BLaER1 treated with 17β-estradiol and CSF1 and Interleukin-3, amounts not matched to agents 10 nM and 100 nM (cell line): Measurements from ENCODE around the gene AIFM1.

Source experiments
- H3K27ac ChIP-seq, 11 experiments: shearing (Covaris generic); formaldehyde crosslinking; 2 replicates each; pipeline ENCODE4 v1.8.1; 2022
- H3K27me3 ChIP-seq, 11 experiments: shearing (Covaris generic); formaldehyde crosslinking; 2 replicates each; pipeline ENCODE4 v1.8.1; 2022
- H3K36me3 ChIP-seq, 11 experiments: shearing (Covaris generic); formaldehyde crosslinking; 2 replicates each; pipeline ENCODE4 v1.8.1; 2022
- H3K4me1 ChIP-seq, 10 experiments: shearing (Covaris generic); formaldehyde crosslinking; 2 replicates each; pipeline ENCODE4 v1.8.1; 2022
- H3K4me2 ChIP-seq, 11 experiments: shearing (Covaris generic); formaldehyde crosslinking; 2 replicates each; pipeline ENCODE4 v1.8.1; 2022
- H3K4me3 ChIP-seq, 10 experiments: shearing (Covaris generic); formaldehyde crosslinking; 2 replicates each; pipeline ENCODE4 v1.8.1; 2022
- H3K9ac ChIP-seq, 11 experiments: shearing (Covaris generic); formaldehyde crosslinking; 2 replicates each; pipeline ENCODE4 v1.8.1; 2022
- H3K9me3 ChIP-seq, 11 experiments: shearing (Covaris generic); formaldehyde crosslinking; replicated peaks in 1 of 11; 2 replicates each; pipeline ENCODE4 v1.8.1; 2022
- H4K20me1 ChIP-seq, 11 experiments: shearing (Covaris generic); formaldehyde crosslinking; 2 replicates each; pipeline ENCODE4 v1.8.1; 2022
- Cebpa-rat ChIP-seq, 11 experiments: shearing (Covaris generic); IDR thresholded peaks; 2 replicates each; pipeline ENCODE4 v1.8.1; 2022

AIFM1 gene

DNA sequence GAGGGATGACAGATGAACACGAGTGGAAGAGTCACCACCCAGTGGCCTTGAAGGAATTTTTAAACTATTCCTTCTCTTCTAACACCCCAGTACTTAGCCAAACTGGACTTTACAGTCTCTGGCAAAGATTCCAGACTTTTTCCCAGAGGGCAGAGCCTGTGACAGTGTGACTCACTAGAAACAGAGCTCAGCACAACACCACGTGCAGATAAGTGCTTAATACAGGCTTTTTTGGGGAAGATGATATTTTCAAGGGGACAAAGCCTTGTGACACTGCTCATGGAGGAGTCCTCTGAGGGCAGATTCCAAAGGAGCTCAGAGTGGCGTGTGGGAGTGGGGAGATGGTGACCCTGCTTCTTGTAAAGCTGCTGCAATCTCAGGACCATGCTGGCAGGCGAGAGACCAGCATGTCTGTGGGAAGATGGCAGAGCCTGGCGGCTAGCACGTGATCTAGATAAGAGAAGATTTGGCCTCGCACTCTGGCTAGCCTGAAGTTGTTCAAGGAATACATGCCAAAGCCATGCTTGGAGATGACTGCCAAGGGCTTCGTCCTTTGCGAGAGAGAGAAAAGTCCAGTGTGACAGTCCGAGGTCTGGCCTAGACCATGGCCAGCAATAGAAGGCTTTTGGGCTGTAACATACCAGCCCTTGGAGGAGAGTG, 8.5 kb upstream of the AIFM1 start:
- peak overlapping the region in 2 of 10 experiments; percentile 1 to 57; a peak in 3 of 20 replicates for H3K4me3 ChIP-seq
- peaks cover 26 to 79% (median 50%) of the 10 kb centered on the region in 10 experiments; a peak in 19 of 20 replicates for H3K4me1 ChIP-seq
- H3K27me3 ChIP-seq = peaks cover 83 to 97% (median 96%) of the 10 kb centered on the region in 11 experiments
- H3K36me3 ChIP-seq = no peaks in the 10 kb centered on the region
- H3K27ac ChIP-seq = peak overlapping the region in 8 of 11 experiments; percentile 3 to 82 (median 64); a peak in 13 of 22 replicates
- H3K4me2 ChIP-seq = peak overlapping the region; percentile 50 to 86 (median 68); a peak in 21 of 22 replicates
- TF ChIP-seq Cebpa-rat (IDR thresholded peaks at IDR 0.05) = no peak
- H3K9me3 ChIP-seq = peaks cover 0 to 20% (median 12%) of the 10 kb centered on the region in 11 experiments; a peak in 12 of 22 replicates
- peak overlapping the region in 7 of 11 experiments; percentile 15 to 72 (median 56); a peak in 10 of 22 replicates for H3K9ac ChIP-seq
- peaks cover 0 to 5% (median 0%) of the 10 kb centered on the region in 11 experiments; a peak in 3 of 22 replicates for H4K20me1 ChIP-seq

GRCh38 chrX:130173190-130173895, 7.7 kb upstream of the AIFM1 start:
- no peaks in the 10 kb centered on the region for H3K36me3 ChIP-seq
- H4K20me1 ChIP-seq = peaks cover 0 to 5% (median 0%) of the 10 kb centered on the region in 11 experiments; a peak in 3 of 22 replicates
- H3K27me3 ChIP-seq = peaks cover 80 to 99% (median 94%) of the 10 kb centered on the region in 11 experiments
- H3K27ac ChIP-seq = peak overlapping the region in 10 of 11 experiments; percentile 3 to 82 (median 48); a peak in 15 of 22 replicates
- peak overlapping the region; percentile 50 to 86 (median 68) for H3K4me2 ChIP-seq
- H3K9ac ChIP-seq = peak overlapping the region in 8 of 11 experiments; percentile 3 to 72 (median 56); a peak in 13 of 22 replicates
- peaks cover 0 to 20% (median 12%) of the 10 kb centered on the region in 11 experiments; a peak in 12 of 22 replicates for H3K9me3 ChIP-seq
- peak overlapping the region in 4 of 10 experiments; percentile 1 to 65 (median 40); a peak in 8 of 20 replicates for H3K4me3 ChIP-seq
- no peak for TF ChIP-seq Cebpa-rat (IDR thresholded peaks at IDR 0.05)
- peaks cover 26 to 78% (median 50%) of the 10 kb centered on the region in 10 experiments; a peak in 19 of 20 replicates for H3K4me1 ChIP-seq

GRCh38 chrX:130172127-130172845, 6.6 kb upstream of the AIFM1 start:
- peaks cover 27 to 71% (median 44%) of the 10 kb centered on the region in 10 experiments; a peak in 19 of 20 replicates for H3K4me1 ChIP-seq
- peaks cover 0 to 5% (median 0%) of the 10 kb centered on the region in 11 experiments; a peak in 2 of 22 replicates for H4K20me1 ChIP-seq
- peak overlapping the region in 5 of 11 experiments; percentile 60 to 82 (median 74); a peak in 7 of 22 replicates for H3K27ac ChIP-seq
- peaks cover 0 to 20% (median 12%) of the 10 kb centered on the region in 11 experiments; a peak in 12 of 22 replicates for H3K9me3 ChIP-seq
- peak overlapping the region; percentile 58 to 86 (median 68); a peak in 21 of 22 replicates for H3K4me2 ChIP-seq
- H3K36me3 ChIP-seq = no peaks in the 10 kb centered on the region
- peak overlapping the region in 5 of 11 experiments; percentile 29 to 66 (median 60); a peak in 4 of 22 replicates for H3K9ac ChIP-seq
- TF ChIP-seq Cebpa-rat (IDR thresholded peaks at IDR 0.05) = no peak
- peaks cover 75 to 98% (median 90%) of the 10 kb centered on the region in 11 experiments for H3K27me3 ChIP-seq
- H3K4me3 ChIP-seq = peak overlapping the region; percentile 41 to 65 (median 52); a peak in 19 of 20 replicates

DNA sequence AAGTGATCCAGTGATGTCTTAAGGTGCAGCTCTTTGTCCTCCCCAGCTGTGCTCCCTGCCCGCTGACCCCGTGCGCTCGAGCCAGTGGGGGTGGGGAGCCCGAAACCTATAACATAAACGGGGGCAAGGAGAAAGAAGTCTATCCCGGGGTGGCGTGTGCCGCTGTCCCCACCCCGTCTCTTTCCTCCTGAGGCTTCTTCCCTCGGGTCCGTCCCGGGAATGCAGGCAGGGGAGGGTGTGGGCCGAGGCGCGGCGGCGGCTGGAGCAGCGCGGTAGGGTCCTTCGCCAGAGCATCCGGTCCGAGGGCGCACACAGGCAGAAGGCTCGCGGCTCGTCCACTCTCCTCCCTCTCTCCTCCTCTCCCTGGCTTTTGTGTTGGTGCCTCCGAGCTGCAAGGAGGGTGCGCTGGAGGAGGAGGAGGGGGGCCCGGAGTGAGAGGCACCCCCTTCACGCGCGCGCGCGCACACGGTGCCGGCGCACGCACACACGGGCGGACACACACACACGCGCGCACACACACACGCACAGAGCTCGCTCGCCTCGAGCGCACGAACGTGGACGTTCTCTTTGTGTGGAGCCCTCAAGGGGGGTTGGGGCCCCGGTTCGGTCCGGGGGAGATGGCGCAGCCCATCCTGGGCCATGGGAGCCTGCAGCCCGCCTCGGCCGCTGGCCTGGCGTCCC, 5.9 kb upstream of the AIFM1 start, which contains the start of gene RAB33A:
Gene RAB33A, plus strand, starts transcription at position 517 of the 681 bp plus-strand sequence. Its CDS starts 101 bp downstream, at position 618.
- Histone ChIP-seq H3K27ac (peak within 1 kb of the TSS in 5 of 11 experiments; percentile 60 to 82 (median 74); a peak in 8 of 22 replicates), H3K9ac (peak within 1 kb of the TSS in 7 of 11 experiments; percentile 26 to 66 (median 55); a peak in 9 of 22 replicates), H3K4me3 (peak within 1 kb of the TSS; percentile 41 to 65 (median 52))

GRCh38 chrX:130170752-130171445, 5.3 kb upstream of the AIFM1 start:
- Histone ChIP-seq H3K4me2 (peak overlapping the region; percentile 48 to 86 (median 66)), H3K9ac (peak overlapping the region in 5 of 11 experiments; percentile 18 to 60 (median 38); a peak in 5 of 22 replicates), H3K4me3 (peak overlapping the region; percentile 41 to 65 (median 52)), H3K4me1 (peaks cover 32 to 63% (median 43%) of the 10 kb centered on the region in 10 experiments), H3K27me3 (peaks cover 69 to 94% (median 81%) of the 10 kb centered on the region in 11 experiments), H4K20me1 (peaks cover 0 to 4% (median 0%) of the 10 kb centered on the region in 11 experiments; a peak in 1 of 22 replicates), H3K36me3 (no peaks in the 10 kb centered on the region), H3K27ac (no peak overlapping the region; a peak in 1 of 22 replicates), H3K9me3 (peaks cover 0 to 20% (median 12%) of the 10 kb centered on the region in 11 experiments; a peak in 12 of 22 replicates)
- no peak for TF ChIP-seq Cebpa-rat (IDR thresholded peaks at IDR 0.05)

More for the DNA sequence above, 5.9 kb upstream of the AIFM1 start, which contains the start of gene RAB33A:
- Histone ChIP-seq H4K20me1 (peaks cover 0 to 4% (median 0%) of the 10 kb centered on the region in 11 experiments; a peak in 1 of 22 replicates), H3K4me1 (peaks cover 34 to 70% (median 48%) of the 10 kb centered on the region in 10 experiments), H3K9me3 (peaks cover 0 to 20% (median 12%) of the 10 kb centered on the region in 11 experiments; a peak in 12 of 22 replicates), H3K27me3 (peaks cover 71 to 97% (median 86%) of the 10 kb centered on the region in 11 experiments), H3K4me2 (peak within 1 kb of the TSS; percentile 58 to 86 (median 68)), H3K36me3 (no peaks in the 10 kb centered on the region)
- no peak for TF ChIP-seq Cebpa-rat (IDR thresholded peaks at IDR 0.05)

GRCh38 chrX:130167040-130167439, 1.4 kb upstream of the AIFM1 start:
- Histone ChIP-seq H3K36me3 (no peaks in the 10 kb centered on the region), H3K9ac (peak overlapping the region in 4 of 11 experiments; percentile 81 to 84 (median 82); a peak in 5 of 22 replicates), H3K4me1 (peaks cover 18 to 46% (median 28%) of the 10 kb centered on the region in 10 experiments), H3K4me3 (peak overlapping the region; percentile 61 to 77 (median 73); a peak in 18 of 20 replicates), H3K27me3 (peaks cover 54 to 93% (median 77%) of the 10 kb centered on the region in 11 experiments), H3K27ac (no peak overlapping the region), H3K4me2 (peak overlapping the region; percentile 53 to 85 (median 70)), H4K20me1 (peaks cover 0 to 14% (median 0%) of the 10 kb centered on the region in 11 experiments; a peak in 5 of 22 replicates), H3K9me3 (peaks cover 0 to 15% (median 7%) of the 10 kb centered on the region in 11 experiments; a peak in 12 of 22 replicates)
- no peak for TF ChIP-seq Cebpa-rat (IDR thresholded peaks at IDR 0.05)

DNA sequence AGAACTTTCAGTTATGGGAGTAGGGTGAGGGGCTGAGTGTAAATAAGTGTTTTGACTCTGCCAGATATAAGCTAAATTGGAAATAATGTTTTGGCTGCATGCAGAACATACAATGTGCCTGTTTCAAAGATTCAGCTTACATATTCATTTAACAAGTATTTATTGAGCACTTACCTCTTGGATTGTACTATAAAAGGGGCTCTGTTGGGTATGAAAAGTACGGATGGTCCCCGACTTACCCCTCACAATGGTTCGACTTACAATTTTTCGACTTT, 799 bp upstream of the AIFM1 start:
- peaks cover 54 to 93% (median 77%) of the 10 kb centered on the region in 11 experiments for H3K27me3 ChIP-seq
- peak overlapping the region; percentile 61 to 77 (median 73) for H3K4me3 ChIP-seq
- H3K27ac ChIP-seq = peak overlapping the region; percentile 71 to 85 (median 76); a peak in 19 of 22 replicates
- no peaks in the 10 kb centered on the region for H3K36me3 ChIP-seq
- no peak for TF ChIP-seq Cebpa-rat (IDR thresholded peaks at IDR 0.05)
- peak overlapping the region; percentile 72 to 84 (median 81) for H3K9ac ChIP-seq
- H3K4me2 ChIP-seq = peak overlapping the region; percentile 53 to 85 (median 70)
- peaks cover 12 to 46% (median 23%) of the 10 kb centered on the region in 10 experiments for H3K4me1 ChIP-seq
- H3K9me3 ChIP-seq = peaks cover 0 to 9% (median 1%) of the 10 kb centered on the region in 11 experiments; a peak in 9 of 22 replicates
- peaks cover 0 to 17% (median 0%) of the 10 kb centered on the region in 11 experiments; a peak in 5 of 22 replicates for H4K20me1 ChIP-seq
